Activated naive CD4-positive, alpha-beta T cell treated with anti-CD3 and anti-CD28 coated beads, Interleukin-2, amount 50 U/mL, for 16 hours (primary cell): Measurements from ENCODE around the gene GRIA1.

Experiments used
- DNase-seq: peaks from one replicate; pipeline ENCODE4 v3.0.0-alpha.2; 2020

Gene GRIA1

GRCh38 chr5:153745778-153746395, 255.4 kb downstream of the GRIA1 start:
- DNase-seq = no peak

- no peak for DNase-seq
Measured at GRCh38 chr5:153746440-153746839, 256.0 kb downstream of the GRIA1 start.

- DNase-seq = no peak
Measured at GRCh38 chr5:153748823-153749222, 258.4 kb downstream of the GRIA1 start.

GRCh38 chr5:153749960-153750359, 259.5 kb downstream of the GRIA1 start:
- DNase-seq = no peak

GRCh38 chr5:153751251-153751650, 260.8 kb downstream of the GRIA1 start:
- DNase-seq = no peak

- DNase-seq = no peak
Measured at GRCh38 chr5:153752890-153753289, 262.4 kb downstream of the GRIA1 start.

- no peak for DNase-seq
Measured at GRCh38 chr5:153753645-153754432, 263.4 kb downstream of the GRIA1 start.

GRCh38 chr5:153755913-153756500, 265.5 kb downstream of the GRIA1 start:
- DNase-seq = no peak

GRCh38 chr5:153756540-153756939, 266.1 kb downstream of the GRIA1 start:
- DNase-seq = no peak

- DNase-seq = no peak
Measured at GRCh38 chr5:153765987-153766386, 275.5 kb downstream of the GRIA1 start.

- no peak for DNase-seq
Measured at GRCh38 chr5:153767221-153768188, 277.0 kb downstream of the GRIA1 start.

- DNase-seq = no peak
Measured at GRCh38 chr5:153770066-153770465, 279.6 kb downstream of the GRIA1 start.

GRCh38 chr5:153774686-153775085, 284.2 kb downstream of the GRIA1 start:
- no peak for DNase-seq

GRCh38 chr5:153775923-153776322, 285.5 kb downstream of the GRIA1 start:
- DNase-seq = no peak

GRCh38 chr5:153777681-153778581, 287.5 kb downstream of the GRIA1 start:
- DNase-seq = no peak

GRCh38 chr5:153779836-153780235, 289.4 kb downstream of the GRIA1 start:
- DNase-seq = no peak

- no peak for DNase-seq
Measured at GRCh38 chr5:153780876-153781705, 290.6 kb downstream of the GRIA1 start.

- no peak for DNase-seq
Measured at GRCh38 chr5:153782589-153783361, 292.3 kb downstream of the GRIA1 start.

- DNase-seq = no peak
Measured at GRCh38 chr5:153783362-153783658, 292.8 kb downstream of the GRIA1 start.

- DNase-seq = no peak
Measured at GRCh38 chr5:153784277-153784676, 293.8 kb downstream of the GRIA1 start.
